ENCODE results near the gene FOCAD.

The FOCAD gene

DNA sequence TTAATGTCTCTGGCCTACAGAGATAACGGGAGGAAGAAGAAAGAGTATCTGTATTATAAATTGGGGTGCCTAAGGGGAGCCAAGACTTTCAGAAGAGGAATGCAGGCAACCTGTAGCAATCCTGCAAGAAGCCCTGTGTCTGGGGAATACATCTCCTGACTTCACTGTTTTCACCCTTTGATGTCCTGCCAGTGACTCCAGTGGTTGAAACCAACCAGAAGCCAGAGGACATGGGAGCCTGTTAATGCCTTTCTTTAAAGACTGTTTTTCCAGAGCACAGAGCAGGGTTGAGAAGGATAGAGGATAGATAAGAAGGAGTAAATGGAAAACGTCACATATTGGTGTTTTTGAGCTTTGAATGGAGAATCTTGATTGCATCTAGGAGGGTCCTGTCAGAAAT, 196.2 kb downstream of the FOCAD start:
- 79 to 84% methylated on average over 2 of the region's 2 CpGs for WGBS, 2 experiments (ENCODE audit: insufficient coverage in 2 of 2)
- Histone ChIP-seq H3K36me3 (ENCODE audit: control insufficient read depth, insufficient read depth, low read length) (peaks cover 24% of the 10 kb centered on the region), H3K4me3 (ENCODE audit: extremely low read depth, insufficient read depth, low read length, poor library complexity, severe bottlenecking) (no peak overlapping the region), H3K9me3 (ENCODE audit: control insufficient read depth, low read length) (no peaks in the 10 kb centered on the region), H3K27ac (ENCODE audit: low read depth, low read length, severe bottlenecking) (peak overlapping the region; percentile 54), H3K4me1 (ENCODE audit: control insufficient read depth, insufficient read depth, low read length, poor library complexity, severe bottlenecking) (no peaks in the 10 kb centered on the region)

DNA sequence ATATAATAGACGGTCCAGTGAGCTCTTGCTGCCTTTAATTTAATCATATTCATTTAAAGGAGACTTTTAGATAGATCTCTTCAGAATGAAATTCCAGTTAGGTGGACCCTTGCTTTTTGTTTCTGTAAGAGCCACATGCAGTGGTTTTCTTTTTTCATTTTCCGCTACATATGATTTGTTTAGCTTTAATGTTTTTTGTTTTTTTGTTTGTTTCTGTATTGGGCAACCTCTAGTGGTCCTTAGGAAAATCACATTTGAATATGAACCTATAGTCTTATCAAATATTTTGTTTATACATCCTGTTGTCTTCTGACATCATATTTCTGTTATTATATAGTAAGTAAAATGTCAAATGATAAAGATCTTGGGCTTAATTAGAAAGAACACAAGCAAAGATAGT, 196.6 kb downstream of the FOCAD start:
- no peaks in the 10 kb centered on the region for H3K4me1 ChIP-seq (ENCODE audit: control insufficient read depth, insufficient read depth, low read length, poor library complexity, severe bottlenecking)
- H3K4me3 ChIP-seq (ENCODE audit: extremely low read depth, insufficient read depth, low read length, poor library complexity, severe bottlenecking), result no peak overlapping the region
- H3K36me3 ChIP-seq (ENCODE audit: control insufficient read depth, insufficient read depth, low read length), result peaks cover 24% of the 10 kb centered on the region
- no peaks in the 10 kb centered on the region for H3K9me3 ChIP-seq (ENCODE audit: control insufficient read depth, low read length)
- peak overlapping the region; percentile 12 for H3K27ac ChIP-seq (ENCODE audit: low read depth, low read length, severe bottlenecking)
- WGBS, 2 experiments (ENCODE audit: insufficient coverage in 2 of 2), result no CpG with 5 or more reads among the region's 2 CpGs

- 17% methylated on average over 1 of the region's 5 CpGs; no CpG with 5 or more reads in 1 of the 2 experiments for WGBS, 2 experiments (ENCODE audit: insufficient coverage in 2 of 2)
- H3K9me3 ChIP-seq (ENCODE audit: control insufficient read depth, low read length), result no peaks in the 10 kb centered on the region
Observed at GRCh38 chr9:20884985-20885593, 201.0 kb downstream of the FOCAD start.

GRCh38 chr9:20898885-20899554, 215.0 kb downstream of the FOCAD start:
- Histone ChIP-seq H3K4me3 (ENCODE audit: extremely low read depth, insufficient read depth, low read length, poor library complexity, severe bottlenecking) (no peak overlapping the region), H3K9me3 (ENCODE audit: control insufficient read depth, low read length) (no peaks in the 10 kb centered on the region)

More at GRCh38 chr9:20884985-20885593, 201.0 kb downstream of the FOCAD start:
- Histone ChIP-seq H3K4me1 (ENCODE audit: control insufficient read depth, insufficient read depth, low read length, poor library complexity, severe bottlenecking) (no peaks in the 10 kb centered on the region), H3K4me3 (ENCODE audit: extremely low read depth, insufficient read depth, low read length, poor library complexity, severe bottlenecking) (no peak overlapping the region), H3K27ac (ENCODE audit: low read depth, low read length, severe bottlenecking) (no peak overlapping the region), H3K36me3 (ENCODE audit: control insufficient read depth, insufficient read depth, low read length) (peaks cover 31% of the 10 kb centered on the region)

DNA sequence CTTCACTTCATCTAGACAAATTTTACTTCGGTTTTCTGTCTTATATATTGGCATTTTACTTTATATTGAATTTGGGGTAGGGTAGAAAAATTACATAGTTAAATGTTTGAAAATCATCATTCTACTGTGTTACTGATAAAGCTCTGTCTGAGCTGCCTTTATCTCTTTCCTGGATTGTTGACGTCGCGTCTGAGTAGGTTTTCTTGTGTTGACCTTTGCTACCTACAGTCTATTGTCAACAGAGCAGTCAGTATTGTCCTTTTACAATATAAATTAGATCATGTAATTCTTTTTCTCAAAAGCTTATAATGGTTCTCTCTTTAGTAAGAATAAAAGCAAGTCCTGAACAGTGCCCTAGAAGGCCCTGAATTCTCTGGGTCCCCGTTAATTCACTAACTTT, 219.2 kb downstream of the FOCAD start:
- WGBS, 2 experiments (ENCODE audit: insufficient coverage in 2 of 2), result 78% methylated on average over 1 of the region's 5 CpGs; no CpG with 5 or more reads in 1 of the 2 experiments
- peaks cover 7% of the 10 kb centered on the region for H3K36me3 ChIP-seq (ENCODE audit: control insufficient read depth, insufficient read depth, low read length)

More at GRCh38 chr9:20898885-20899554, 215.0 kb downstream of the FOCAD start:
- Histone ChIP-seq H3K27ac (ENCODE audit: low read depth, low read length, severe bottlenecking) (peak overlapping the region; percentile 51), H3K36me3 (ENCODE audit: control insufficient read depth, insufficient read depth, low read length) (no peaks in the 10 kb centered on the region), H3K4me1 (ENCODE audit: control insufficient read depth, insufficient read depth, low read length, poor library complexity, severe bottlenecking) (no peaks in the 10 kb centered on the region)

GRCh38 chr9:20904995-20905394, 220.9 kb downstream of the FOCAD start:
- H3K27ac ChIP-seq (ENCODE audit: low read depth, low read length, severe bottlenecking), result no peak overlapping the region
- no peaks in the 10 kb centered on the region for H3K9me3 ChIP-seq (ENCODE audit: control insufficient read depth, low read length)
- H3K36me3 ChIP-seq (ENCODE audit: control insufficient read depth, insufficient read depth, low read length), result peaks cover 13% of the 10 kb centered on the region
- WGBS, 2 experiments (ENCODE audit: insufficient coverage in 2 of 2), result 50% methylated on average over 1 of the region's 1 CpG; no CpG with 5 or more reads in 1 of the 2 experiments
- H3K4me1 ChIP-seq (ENCODE audit: control insufficient read depth, insufficient read depth, low read length, poor library complexity, severe bottlenecking), result no peaks in the 10 kb centered on the region
- H3K4me3 ChIP-seq (ENCODE audit: extremely low read depth, insufficient read depth, low read length, poor library complexity, severe bottlenecking), result no peak overlapping the region

More for the DNA sequence above, 219.2 kb downstream of the FOCAD start:
- H3K27ac ChIP-seq (ENCODE audit: low read depth, low read length, severe bottlenecking), result no peak overlapping the region
- H3K4me3 ChIP-seq (ENCODE audit: extremely low read depth, insufficient read depth, low read length, poor library complexity, severe bottlenecking), result no peak overlapping the region
- H3K4me1 ChIP-seq (ENCODE audit: control insufficient read depth, insufficient read depth, low read length, poor library complexity, severe bottlenecking), result no peaks in the 10 kb centered on the region
- no peaks in the 10 kb centered on the region for H3K9me3 ChIP-seq (ENCODE audit: control insufficient read depth, low read length)

- WGBS, 2 experiments (ENCODE audit: insufficient coverage in 2 of 2), result 100% methylated on average over 1 of the region's 1 CpG; no CpG with 5 or more reads in 1 of the 2 experiments
- Histone ChIP-seq H3K9me3 (ENCODE audit: control insufficient read depth, low read length) (no peaks in the 10 kb centered on the region), H3K36me3 (ENCODE audit: control insufficient read depth, insufficient read depth, low read length) (peaks cover 15% of the 10 kb centered on the region), H3K4me3 (ENCODE audit: extremely low read depth, insufficient read depth, low read length, poor library complexity, severe bottlenecking) (no peak overlapping the region), H3K4me1 (ENCODE audit: control insufficient read depth, insufficient read depth, low read length, poor library complexity, severe bottlenecking) (no peaks in the 10 kb centered on the region), H3K27ac (ENCODE audit: low read depth, low read length, severe bottlenecking) (no peak overlapping the region)
Observed at GRCh38 chr9:20906326-20906725, 222.3 kb downstream of the FOCAD start.

GRCh38 chr9:20908461-20908860, 224.4 kb downstream of the FOCAD start:
- Histone ChIP-seq H3K36me3 (ENCODE audit: control insufficient read depth, insufficient read depth, low read length) (peaks cover 23% of the 10 kb centered on the region), H3K9me3 (ENCODE audit: control insufficient read depth, low read length) (no peaks in the 10 kb centered on the region), H3K4me3 (ENCODE audit: extremely low read depth, insufficient read depth, low read length, poor library complexity, severe bottlenecking) (no peak overlapping the region), H3K4me1 (ENCODE audit: control insufficient read depth, insufficient read depth, low read length, poor library complexity, severe bottlenecking) (no peaks in the 10 kb centered on the region), H3K27ac (ENCODE audit: low read depth, low read length, severe bottlenecking) (no peak overlapping the region)
- 100% methylated on average over 1 of the region's 2 CpGs; no CpG with 5 or more reads in 1 of the 2 experiments for WGBS, 2 experiments (ENCODE audit: insufficient coverage in 2 of 2)

- Histone ChIP-seq H3K9me3 (ENCODE audit: control insufficient read depth, low read length) (no peaks in the 10 kb centered on the region), H3K36me3 (ENCODE audit: control insufficient read depth, insufficient read depth, low read length) (peaks cover 34% of the 10 kb centered on the region), H3K27ac (ENCODE audit: low read depth, low read length, severe bottlenecking) (no peak overlapping the region), H3K4me3 (ENCODE audit: extremely low read depth, insufficient read depth, low read length, poor library complexity, severe bottlenecking) (no peak overlapping the region), H3K4me1 (ENCODE audit: control insufficient read depth, insufficient read depth, low read length, poor library complexity, severe bottlenecking) (no peaks in the 10 kb centered on the region)
- 93 to 98% methylated on average over 2 to 5 of the region's 6 CpGs for WGBS, 2 experiments (ENCODE audit: insufficient coverage in 2 of 2)
Observed at GRCh38 chr9:20914556-20914955, 230.5 kb downstream of the FOCAD start.

- Histone ChIP-seq H3K36me3 (ENCODE audit: control insufficient read depth, insufficient read depth, low read length) (peaks cover 25% of the 10 kb centered on the region), H3K9me3 (ENCODE audit: control insufficient read depth, low read length) (no peaks in the 10 kb centered on the region), H3K27ac (ENCODE audit: low read depth, low read length, severe bottlenecking) (no peak overlapping the region), H3K4me3 (ENCODE audit: extremely low read depth, insufficient read depth, low read length, poor library complexity, severe bottlenecking) (no peak overlapping the region), H3K4me1 (ENCODE audit: control insufficient read depth, insufficient read depth, low read length, poor library complexity, severe bottlenecking) (no peaks in the 10 kb centered on the region)
- no CpG with 5 or more reads among the region's 1 CpG for WGBS, 2 experiments (ENCODE audit: insufficient coverage in 2 of 2)
Observed at GRCh38 chr9:20921362-20921761, 237.3 kb downstream of the FOCAD start.
